ENCODE data around the gene LTF. TPM values are rescaled to one million over a fixed set of nuclear protein-coding genes. Genes with fewer than 3 reads are reported as not detected.

The LTF gene
- total and polyA plus RNA-seq, 10 of the 15 experiments (the other 5 are each of a cell fraction or from before 2014, with no cell fraction given) = 0.03 to 0.31 TPM; not detected in 8

GRCh38 chr3:46505953-46506352 is 41.2 kb upstream of the LTF start:
- no peak for FAIRE-seq

More at GRCh38 chr3:46505953-46506352, 41.2 kb upstream of the LTF start:
- 85% methylated on average over 10 of the region's 10 CpGs for WGBS (ENCODE audit: insufficient coverage, insufficient replicate concordance, low lambda C conversion rate, missing lambda C conversion rate)
- no peak overlapping the region for H3K4me2 ChIP-seq (ENCODE audit: control insufficient read depth, insufficient read depth)
- H3K4me3 ChIP-seq = no peak overlapping the region
- DNase-seq (ENCODE audit: low read depth, low spot score) (no peak), ATAC-seq (no peak)
- no peak overlapping the region for H3K27ac ChIP-seq (ENCODE audit: control insufficient read depth, insufficient read depth)
- no peak overlapping the region for H3K9ac ChIP-seq (ENCODE audit: control insufficient read depth, insufficient read depth, low read length)
- no peaks in the 10 kb centered on the region for H4K20me1 ChIP-seq (ENCODE audit: control insufficient read depth, insufficient read depth)
- BruUV-seq (replicated peaks) = no TSS peak
- H3K79me2 ChIP-seq (ENCODE audit: control insufficient read depth, insufficient read depth, low read length) = no peaks in the 10 kb centered on the region
- ChIA-PET SMC1A (ENCODE audit: uncharacterized antibody, unreplicated experiment) (no interaction called here), CTCF (interaction anchor here (0.6 kb wide), 1 partner anchor 354 kb away, joined by 3 read pairs; no protein-coding TSS in a partner anchor), RAD21 (ENCODE audit: unreplicated experiment) (no interaction called here), POLR2A (no interaction called here)
- no peaks in the 10 kb centered on the region for H3K36me3 ChIP-seq (ENCODE audit: control insufficient read depth in 2 of 2, insufficient read depth in 2 of 2, low read length in 1 of 2)
- no peaks in the 10 kb centered on the region for H3K27me3 ChIP-seq (replicated peaks in 1 of 2; ENCODE audit: control insufficient read depth in 2 of 2, insufficient read depth in 2 of 2, low read length in 1 of 2)
- peaks cover 13% of the 10 kb centered on the region for H3K4me1 ChIP-seq (ENCODE audit: control insufficient read depth, insufficient read depth, low read length)
- H3K9me3 ChIP-seq (replicated peaks; ENCODE audit: control insufficient read depth, insufficient read depth, low read length) = peaks cover 2% of the 10 kb centered on the region; the same call in 2 of the 3 replicates
- H2AFZ ChIP-seq (ENCODE audit: control insufficient read depth, low read depth, low read length) = no peak overlapping the region
- intact Hi-C loops (cut with micrococcal nuclease; ENCODE audit: unreplicated experiment) = no loop called here
- no peak for TF ChIP-seq NFXL1 (IDR thresholded peaks at IDR 0.05; ENCODE audit: borderline replicate concordance)
- TF ChIP-seq CTCF (IDR thresholded peaks at IDR 0.05 in 2 of 3, conservative IDR thresholded peaks at IDR 0.05 in 1 of 3; ENCODE audit: control insufficient read depth in 2 of 3, extremely low read depth in 1 of 3, insufficient read depth in 1 of 3, low read depth in 3 of 3, low read length in 3 of 3) = no peak
- no peak for TF ChIP-seq FOXK2 (IDR thresholded peaks at IDR 0.05)
- TF ChIP-seq, protein P1, sequence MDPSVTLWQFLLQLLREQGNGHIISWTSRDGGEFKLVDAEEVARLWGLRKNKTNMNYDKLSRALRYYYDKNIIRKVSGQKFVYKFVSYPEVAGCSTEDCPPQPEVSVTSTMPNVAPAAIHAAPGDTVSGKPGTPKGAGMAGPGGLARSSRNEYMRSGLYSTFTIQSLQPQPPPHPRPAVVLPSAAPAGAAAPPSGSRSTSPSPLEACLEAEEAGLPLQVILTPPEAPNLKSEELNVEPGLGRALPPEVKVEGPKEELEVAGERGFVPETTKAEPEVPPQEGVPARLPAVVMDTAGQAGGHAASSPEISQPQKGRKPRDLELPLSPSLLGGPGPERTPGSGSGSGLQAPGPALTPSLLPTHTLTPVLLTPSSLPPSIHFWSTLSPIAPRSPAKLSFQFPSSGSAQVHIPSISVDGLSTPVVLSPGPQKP (IDR thresholded peaks at IDR 0.05; ENCODE audit: low read depth, low read length) = no peak
- no peak for TF ChIP-seq PAX5 (IDR thresholded peaks at IDR 0.05; ENCODE audit: borderline replicate concordance, low read depth, low read length)
- TF ChIP-seq SRF (IDR thresholded peaks at IDR 0.05; ENCODE audit: low read depth in 2 of 2, low read length in 2 of 2) = no peak
- TF ChIP-seq SREBF2 (IDR thresholded peaks at IDR 0.05; ENCODE audit: low read length) = no peak
- TF ChIP-seq HCFC1 (IDR thresholded peaks at IDR 0.05; ENCODE audit: low read length) = no peak
- TF ChIP-seq, protein P2, sequence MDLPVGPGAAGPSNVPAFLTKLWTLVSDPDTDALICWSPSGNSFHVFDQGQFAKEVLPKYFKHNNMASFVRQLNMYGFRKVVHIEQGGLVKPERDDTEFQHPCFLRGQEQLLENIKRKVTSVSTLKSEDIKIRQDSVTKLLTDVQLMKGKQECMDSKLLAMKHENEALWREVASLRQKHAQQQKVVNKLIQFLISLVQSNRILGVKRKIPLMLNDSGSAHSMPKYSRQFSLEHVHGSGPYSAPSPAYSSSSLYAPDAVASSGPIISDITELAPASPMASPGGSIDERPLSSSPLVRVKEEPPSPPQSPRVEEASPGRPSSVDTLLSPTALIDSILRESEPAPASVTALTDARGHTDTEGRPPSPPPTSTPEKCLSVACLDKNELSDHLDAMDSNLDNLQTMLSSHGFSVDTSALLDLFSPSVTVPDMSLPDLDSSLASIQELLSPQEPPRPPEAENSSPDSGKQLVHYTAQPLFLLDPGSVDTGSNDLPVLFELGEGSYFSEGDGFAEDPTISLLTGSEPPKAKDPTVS (IDR thresholded peaks at IDR 0.05; ENCODE audit: low read depth, low read length) = no peak
- TF ChIP-seq, protein P3, sequence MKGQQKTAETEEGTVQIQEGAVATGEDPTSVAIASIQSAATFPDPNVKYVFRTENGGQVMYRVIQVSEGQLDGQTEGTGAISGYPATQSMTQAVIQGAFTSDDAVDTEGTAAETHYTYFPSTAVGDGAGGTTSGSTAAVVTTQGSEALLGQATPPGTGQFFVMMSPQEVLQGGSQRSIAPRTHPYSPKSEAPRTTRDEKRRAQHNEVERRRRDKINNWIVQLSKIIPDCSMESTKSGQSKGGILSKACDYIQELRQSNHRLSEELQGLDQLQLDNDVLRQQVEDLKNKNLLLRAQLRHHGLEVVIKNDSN (IDR thresholded peaks at IDR 0.05; ENCODE audit: borderline replicate concordance, extremely low read length, insufficient read depth, low read depth, low read length) = no peak
- TF ChIP-seq ATF2 (IDR thresholded peaks at IDR 0.05; ENCODE audit: low read length) = no peak
- no peak for TF ChIP-seq CREB1 (IDR thresholded peaks at IDR 0.05; ENCODE audit: low read depth)
- no peak for TF ChIP-seq HDAC6 (IDR thresholded peaks at IDR 0.05; ENCODE audit: unreplicated experiment)
- no peak for TF ChIP-seq NR2C2 (IDR thresholded peaks at IDR 0.05; ENCODE audit: borderline replicate concordance, control insufficient read depth, insufficient read length, low read depth)
- TF ChIP-seq SMC3 (IDR thresholded peaks at IDR 0.05; ENCODE audit: borderline replicate concordance, low read length) = no peak
- TF ChIP-seq RB1 (IDR thresholded peaks at IDR 0.05; ENCODE audit: borderline replicate concordance) = no peak
- TF ChIP-seq BCL11A (IDR thresholded peaks at IDR 0.05; ENCODE audit: low read depth, low read length) = no peak
- TF ChIP-seq YBX1 (IDR thresholded peaks at IDR 0.05) = no peak
- TF ChIP-seq STAT1 (conservative IDR thresholded peaks at IDR 0.05) = no peak
- TF ChIP-seq CBX3 (IDR thresholded peaks at IDR 0.05; ENCODE audit: borderline replicate concordance, low read depth) = no peak
- in situ Hi-C loops (cut with MboI) = no loop called here

Data from GM12878 (cell line).